Mesendoderm (in vitro differentiated cells): Measurements from ENCODE around the gene NFASC.

ENCODE experiments used
- DNase-seq: peaks from one replicate; pipeline ENCODE4 v3.0.0; 2013
- H2AK5ac ChIP-seq: 2 replicates; pipeline ENCODE4 v1.6.1; 2013; ENCODE audit warnings: low read length, inconsistent platforms
- H2BK120ac ChIP-seq: 2 replicates; pipeline ENCODE4 v1.6.1; 2013; ENCODE audit warnings: low read depth, mild to moderate bottlenecking, low read length, moderate library complexity, mixed read lengths
- H2BK15ac ChIP-seq: replicated peaks from 2 replicates; pipeline ENCODE4 v1.6.1; 2013; ENCODE audit warnings: low read depth, mild to moderate bottlenecking, moderate library complexity
- H2BK5ac ChIP-seq: 2 replicates; pipeline ENCODE4 v1.6.1; 2013; ENCODE audit warnings: low read length, inconsistent platforms
- H3K18ac ChIP-seq: 2 replicates; pipeline ENCODE4 v1.6.1; 2013; ENCODE audit warnings: mild to moderate bottlenecking, low read length, mixed read lengths
- H3K23ac ChIP-seq: one replicate; pipeline ENCODE4 v1.6.1; 2013; ENCODE audit warnings: low read length
- H3K27ac ChIP-seq: 2 replicates; pipeline ENCODE4 v1.5.1; 2013; ENCODE audit warnings: low read depth, mild to moderate bottlenecking, inconsistent platforms, low read length, moderate library complexity
- H3K27me3 ChIP-seq: 2 replicates; pipeline ENCODE4 v1.6.1; 2013; ENCODE audit warnings: low read length, control low read depth, mild to moderate bottlenecking, inconsistent platforms; ENCODE audit not compliant: insufficient read depth, poor library complexity
- H3K36me3 ChIP-seq: 2 replicates; pipeline ENCODE4 v1.6.1; 2013; ENCODE audit warnings: low read length, inconsistent platforms; ENCODE audit not compliant: control insufficient read depth, insufficient read depth
- H3K4ac ChIP-seq: one replicate; pipeline ENCODE4 v1.6.1; 2013; ENCODE audit warnings: low read depth, mild to moderate bottlenecking, low read length, moderate library complexity
- H3K4me1 ChIP-seq: 2 replicates; pipeline ENCODE4 v1.6.1; 2013; ENCODE audit warnings: low read depth, low read length, inconsistent platforms; ENCODE audit not compliant: control insufficient read depth
- H3K4me2 ChIP-seq: 2 replicates; pipeline ENCODE4 v1.6.1; 2013; ENCODE audit warnings: low read length
- H3K4me3 ChIP-seq: 2 replicates; pipeline ENCODE4 v1.5.1; 2013; ENCODE audit warnings: mild to moderate bottlenecking, low read length
- H3K56ac ChIP-seq: one replicate; pipeline ENCODE4 v1.6.1; 2013; ENCODE audit warnings: low read length
- H3K79me1 ChIP-seq: 2 replicates; pipeline ENCODE4 v1.6.1; 2013; ENCODE audit warnings: low read length, inconsistent platforms
- H3K79me2 ChIP-seq: 2 replicates; pipeline ENCODE4 v1.6.1; 2013; ENCODE audit warnings: mild to moderate bottlenecking, low read length; ENCODE audit not compliant: control insufficient read depth, insufficient read depth
- H3K9ac ChIP-seq: 2 replicates; pipeline ENCODE4 v1.6.1; 2013; ENCODE audit warnings: low read length, inconsistent platforms
- H4K5ac ChIP-seq: one replicate; pipeline ENCODE4 v1.6.1; 2013; ENCODE audit warnings: low read length
- H4K8ac ChIP-seq: one replicate; pipeline ENCODE4 v1.6.1; 2013; ENCODE audit warnings: low read depth, mild to moderate bottlenecking, control low read depth, low read length, moderate library complexity
- WGBS: extraction: QIAGEN DNeasy Blood & Tissue Kit; methylation state at CpG from one replicate; pipeline ENCODE4 v1.1.7; 2013; ENCODE audit warnings: low lambda C conversion rate, missing lambda C conversion rate; ENCODE audit not compliant: insufficient coverage; ENCODE audit errors: extremely low coverage; 5-methylcytosine and 5-hydroxymethylcytosine counted together

Gene NFASC

DNA sequence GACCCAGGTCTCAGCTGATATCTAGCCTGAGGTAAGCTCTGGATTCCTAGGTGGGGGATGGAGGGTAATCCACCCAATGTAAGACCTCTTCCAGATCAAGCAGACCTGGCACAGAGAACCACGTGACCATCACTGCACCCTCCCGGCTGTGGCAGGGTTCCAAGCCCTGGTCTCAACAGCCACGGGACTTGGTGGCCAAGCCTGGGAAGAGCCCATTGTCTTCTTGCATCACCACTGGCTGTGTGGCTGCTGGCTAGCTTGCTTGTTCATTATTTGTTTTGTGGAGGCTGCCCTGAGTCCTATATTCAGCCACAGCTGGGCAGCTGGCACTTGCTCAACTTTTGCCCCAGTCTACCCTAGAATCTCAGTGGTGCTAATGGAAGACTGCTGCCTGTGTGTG lies 24.1 kb upstream of the NFASC start:
- Histone ChIP-seq H2AK5ac (no peak overlapping the region), H3K4me2 (no peak overlapping the region), H2BK5ac (no peak overlapping the region), H4K5ac (no peak overlapping the region), H4K8ac (no peak overlapping the region), H3K9ac (no peak overlapping the region), H3K36me3 (no peaks in the 10 kb centered on the region), H3K18ac (no peak overlapping the region), H3K79me1 (peaks cover 2% of the 10 kb centered on the region), H3K23ac (no peak overlapping the region), H3K27me3 (no peaks in the 10 kb centered on the region), H3K79me2 (peaks cover 1% of the 10 kb centered on the region), H3K4me1 (peaks cover 2% of the 10 kb centered on the region), H3K27ac (no peak overlapping the region), H2BK120ac (no peak overlapping the region), H3K4ac (no peak overlapping the region), H3K4me3 (no peak overlapping the region), H2BK15ac (no peak overlapping the region), H3K56ac (no peak overlapping the region)
- no CpG with 5 or more reads among the region's 3 CpGs for WGBS
- no peak for DNase-seq

DNA sequence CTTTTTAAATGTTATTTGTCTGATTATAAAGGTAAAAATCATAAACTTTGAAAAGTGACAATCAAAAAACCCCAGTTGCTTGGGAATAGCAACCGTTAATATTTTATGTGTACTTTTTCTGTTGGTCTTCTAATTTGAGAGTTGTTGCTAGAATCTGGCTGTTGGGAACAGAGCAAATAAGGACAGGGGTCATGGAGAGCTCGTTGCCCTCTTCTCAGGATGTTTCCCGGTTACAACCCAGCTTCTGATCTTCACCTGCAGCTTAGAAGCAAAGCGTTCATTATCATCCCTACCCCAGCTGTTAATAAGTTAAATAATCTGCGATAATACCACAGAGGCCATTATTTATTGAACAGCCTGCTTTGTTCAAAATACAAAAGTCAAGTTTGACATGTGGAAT lies 22.1 kb upstream of the NFASC start:
- H3K9ac ChIP-seq: no peak overlapping the region
- no peak overlapping the region for H3K23ac ChIP-seq
- H3K36me3 ChIP-seq: no peaks in the 10 kb centered on the region
- H2BK5ac ChIP-seq: no peak overlapping the region
- H3K4me3 ChIP-seq: no peak overlapping the region
- no peaks in the 10 kb centered on the region for H3K27me3 ChIP-seq
- H3K4ac ChIP-seq: no peak overlapping the region
- peaks cover 2% of the 10 kb centered on the region for H3K4me1 ChIP-seq
- DNase-seq: no peak
- no peak overlapping the region for H3K18ac ChIP-seq
- peaks cover 2% of the 10 kb centered on the region for H3K79me1 ChIP-seq
- no peak overlapping the region for H4K5ac ChIP-seq
- no peak overlapping the region for H2AK5ac ChIP-seq
- H3K27ac ChIP-seq: no peak overlapping the region
- H3K56ac ChIP-seq: no peak overlapping the region
- H4K8ac ChIP-seq: no peak overlapping the region
- WGBS: no CpG with 5 or more reads among the region's 5 CpGs
- H3K4me2 ChIP-seq: no peak overlapping the region
- no peak overlapping the region for H2BK15ac ChIP-seq
- H3K79me2 ChIP-seq: peaks cover 1% of the 10 kb centered on the region
- H2BK120ac ChIP-seq: no peak overlapping the region

DNA sequence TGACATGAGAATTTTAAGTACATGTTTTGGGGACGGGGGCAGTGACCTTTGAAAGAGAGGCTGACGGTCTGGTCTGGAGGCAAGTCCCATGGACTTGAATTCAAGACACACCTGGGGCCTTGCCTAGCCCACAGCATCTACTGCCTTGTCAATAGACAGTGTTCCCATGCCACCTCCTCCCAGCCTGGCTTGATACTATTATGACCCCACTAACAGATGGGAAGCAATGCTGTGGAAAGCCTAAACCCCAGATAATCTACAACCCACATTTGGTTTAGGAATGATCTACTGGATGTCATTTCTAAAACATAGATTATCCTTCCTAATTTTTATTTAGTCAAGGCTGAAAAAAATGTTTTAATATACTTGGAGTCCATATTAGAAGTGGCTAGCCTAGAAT lies 17.8 kb upstream of the NFASC start:
- Histone ChIP-seq H2AK5ac (no peak overlapping the region), H4K5ac (no peak overlapping the region), H3K18ac (no peak overlapping the region), H3K56ac (no peak overlapping the region), H2BK5ac (no peak overlapping the region), H3K36me3 (no peaks in the 10 kb centered on the region), H3K4ac (no peak overlapping the region), H3K23ac (no peak overlapping the region), H3K9ac (no peak overlapping the region), H3K79me2 (peaks cover 1% of the 10 kb centered on the region), H3K4me1 (no peaks in the 10 kb centered on the region), H2BK120ac (no peak overlapping the region), H3K4me3 (no peak overlapping the region), H3K27ac (no peak overlapping the region), H3K79me1 (no peaks in the 10 kb centered on the region), H2BK15ac (no peak overlapping the region), H3K27me3 (no peaks in the 10 kb centered on the region), H3K4me2 (no peak overlapping the region), H4K8ac (no peak overlapping the region)
- no peak for DNase-seq
- no CpG with 5 or more reads among the region's 2 CpGs for WGBS

DNA sequence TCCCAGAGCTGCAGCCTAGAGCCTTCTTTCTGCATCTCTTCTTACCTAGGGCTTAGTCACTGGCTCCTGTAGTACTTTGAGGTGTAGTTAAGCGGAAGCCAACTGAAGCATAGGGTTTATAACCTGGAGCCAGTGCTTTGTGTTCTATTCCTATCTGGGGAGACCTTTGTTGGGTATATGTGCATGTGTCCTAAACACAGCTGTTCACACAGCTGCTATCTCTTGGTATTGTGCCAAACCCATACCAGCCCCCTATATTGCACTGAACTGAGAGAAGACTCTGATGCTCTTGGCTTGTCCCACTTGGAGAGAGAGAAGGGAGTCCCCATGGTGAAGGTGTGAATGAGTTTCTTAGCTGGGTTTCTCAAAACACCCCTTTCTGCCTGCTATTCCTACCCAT lies 17.2 kb upstream of the NFASC start:
- H3K79me2 ChIP-seq: peaks cover 1% of the 10 kb centered on the region
- H3K4me3 ChIP-seq: no peak overlapping the region
- H3K18ac ChIP-seq: no peak overlapping the region
- no peaks in the 10 kb centered on the region for H3K4me1 ChIP-seq
- no peaks in the 10 kb centered on the region for H3K36me3 ChIP-seq
- no peaks in the 10 kb centered on the region for H3K79me1 ChIP-seq
- H3K4ac ChIP-seq: no peak overlapping the region
- no peak overlapping the region for H3K9ac ChIP-seq
- WGBS: no CpG with 5 or more reads among the region's 1 CpG
- no peak overlapping the region for H3K56ac ChIP-seq
- no peak overlapping the region for H4K5ac ChIP-seq
- no peak for DNase-seq
- no peaks in the 10 kb centered on the region for H3K27me3 ChIP-seq
- H2AK5ac ChIP-seq: no peak overlapping the region
- H2BK5ac ChIP-seq: no peak overlapping the region
- H3K27ac ChIP-seq: no peak overlapping the region
- no peak overlapping the region for H2BK120ac ChIP-seq
- no peak overlapping the region for H2BK15ac ChIP-seq
- H3K23ac ChIP-seq: no peak overlapping the region
- no peak overlapping the region for H3K4me2 ChIP-seq
- H4K8ac ChIP-seq: no peak overlapping the region

DNA sequence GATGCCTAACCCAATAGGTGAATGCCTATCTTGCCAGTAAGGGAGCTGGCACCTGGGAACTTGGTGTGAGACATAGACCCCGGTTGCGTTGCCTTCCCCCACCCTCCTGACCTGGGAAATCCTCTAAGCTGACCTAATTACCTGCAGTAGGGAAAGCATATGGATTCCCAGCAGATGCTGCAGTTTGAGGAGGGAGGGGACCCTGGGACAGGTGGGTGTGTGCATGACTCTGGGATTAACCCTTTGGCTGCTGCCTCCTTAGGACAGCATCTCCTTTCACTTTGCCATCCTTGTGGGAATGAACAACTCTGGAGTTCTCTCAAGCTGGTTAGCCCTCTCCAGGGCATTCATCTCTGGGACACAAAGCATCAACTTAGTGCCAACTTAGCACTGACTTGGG lies 16.4 kb upstream of the NFASC start:
- Histone ChIP-seq H4K5ac (no peak overlapping the region), H3K79me1 (peaks cover 2% of the 10 kb centered on the region), H3K9ac (no peak overlapping the region), H3K36me3 (no peaks in the 10 kb centered on the region), H3K79me2 (no peaks in the 10 kb centered on the region), H2AK5ac (no peak overlapping the region), H2BK15ac (no peak overlapping the region), H3K4ac (no peak overlapping the region), H3K4me1 (no peaks in the 10 kb centered on the region), H2BK120ac (no peak overlapping the region), H3K4me3 (no peak overlapping the region), H4K8ac (no peak overlapping the region), H3K18ac (no peak overlapping the region), H3K27ac (no peak overlapping the region), H3K27me3 (no peaks in the 10 kb centered on the region), H2BK5ac (no peak overlapping the region), H3K23ac (no peak overlapping the region), H3K4me2 (no peak overlapping the region), H3K56ac (no peak overlapping the region)
- WGBS: no CpG with 5 or more reads among the region's 2 CpGs
- no peak for DNase-seq

DNA sequence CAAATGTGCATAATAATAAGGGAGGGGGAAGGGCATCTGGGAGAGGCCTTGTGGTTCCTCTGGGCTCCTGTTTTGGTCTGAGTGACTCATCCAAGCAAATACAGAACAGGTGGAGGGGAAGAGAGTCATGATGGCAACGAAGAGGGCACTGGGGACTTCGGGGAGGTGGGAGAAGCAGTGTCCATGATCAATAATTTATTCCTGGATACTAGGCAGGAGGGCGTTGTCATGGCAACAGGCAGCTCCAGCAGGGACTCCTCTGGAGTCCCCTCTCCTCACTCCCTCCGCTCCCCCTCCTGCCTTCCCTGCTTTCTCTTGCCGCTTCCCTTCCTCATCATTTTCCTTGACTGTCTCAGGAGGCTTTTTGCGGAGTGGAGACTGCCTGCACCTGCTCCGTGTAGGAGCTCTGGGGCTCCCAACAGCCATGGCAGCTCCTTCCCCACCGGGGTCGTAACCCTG lies 12.3 kb upstream of the NFASC start:
- DNase-seq: no peak

More for the DNA sequence above, 12.3 kb upstream of the NFASC start:
- no peak overlapping the region for H3K18ac ChIP-seq
- no peak overlapping the region for H2BK15ac ChIP-seq
- no CpG with 5 or more reads among the region's 9 CpGs for WGBS
- no peak overlapping the region for H3K56ac ChIP-seq
- no peaks in the 10 kb centered on the region for H3K36me3 ChIP-seq
- H3K27ac ChIP-seq: no peak overlapping the region
- no peak overlapping the region for H2BK5ac ChIP-seq
- H2AK5ac ChIP-seq: no peak overlapping the region
- H3K4ac ChIP-seq: no peak overlapping the region
- no peaks in the 10 kb centered on the region for H3K27me3 ChIP-seq
- H3K9ac ChIP-seq: no peak overlapping the region
- H3K79me1 ChIP-seq: peaks cover 2% of the 10 kb centered on the region
- H2BK120ac ChIP-seq: no peak overlapping the region
- H3K4me1 ChIP-seq: peaks cover 2% of the 10 kb centered on the region
- H4K5ac ChIP-seq: no peak overlapping the region
- H3K79me2 ChIP-seq: no peaks in the 10 kb centered on the region
- no peak overlapping the region for H3K4me2 ChIP-seq
- no peak overlapping the region for H4K8ac ChIP-seq
- H3K4me3 ChIP-seq: no peak overlapping the region
- H3K23ac ChIP-seq: no peak overlapping the region
